GM19463 (cell line): Measurements from ENCODE around the gene KLF3.

Experiments used
- ATAC-seq: cut with Tn5 transposase; IDR thresholded peaks from one replicate; pipeline ENCODE4 v1.9.1; 2021; ENCODE audit warnings: mild to moderate bottlenecking, moderate library complexity; ENCODE audit not compliant: unreplicated experiment

The KLF3 gene

GRCh38 chr4:38735870-38736269 lies 71.9 kb downstream of the KLF3 start:
- no peak for ATAC-seq

- ATAC-seq: no peak
Observed at GRCh38 chr4:38738940-38739803, 75.2 kb downstream of the KLF3 start.

GRCh38 chr4:38740303-38740702 lies 76.3 kb downstream of the KLF3 start:
- ATAC-seq: no peak

GRCh38 chr4:38743866-38744265 lies 79.9 kb downstream of the KLF3 start:
- ATAC-seq: no peak

GRCh38 chr4:38745881-38746280 lies 81.9 kb downstream of the KLF3 start:
- ATAC-seq: no peak

- no peak for ATAC-seq
Observed at GRCh38 chr4:38747629-38748028, 83.6 kb downstream of the KLF3 start.

GRCh38 chr4:38749336-38749735 lies 85.3 kb downstream of the KLF3 start:
- no peak for ATAC-seq
